ENCODE data around the gene KRT73. TPM values are rescaled to one million over a fixed set of nuclear protein-coding genes. Genes with fewer than 3 reads are reported as not detected.

The KRT73 gene
- total and polyA plus RNA-seq, 9 of the 15 experiments (the other 6 are each of a cell fraction or from before 2014, with no cell fraction given): 0.09 to 0.18 (median 0.13) TPM; not detected in 5

- TF ChIP-seq, protein P1, sequence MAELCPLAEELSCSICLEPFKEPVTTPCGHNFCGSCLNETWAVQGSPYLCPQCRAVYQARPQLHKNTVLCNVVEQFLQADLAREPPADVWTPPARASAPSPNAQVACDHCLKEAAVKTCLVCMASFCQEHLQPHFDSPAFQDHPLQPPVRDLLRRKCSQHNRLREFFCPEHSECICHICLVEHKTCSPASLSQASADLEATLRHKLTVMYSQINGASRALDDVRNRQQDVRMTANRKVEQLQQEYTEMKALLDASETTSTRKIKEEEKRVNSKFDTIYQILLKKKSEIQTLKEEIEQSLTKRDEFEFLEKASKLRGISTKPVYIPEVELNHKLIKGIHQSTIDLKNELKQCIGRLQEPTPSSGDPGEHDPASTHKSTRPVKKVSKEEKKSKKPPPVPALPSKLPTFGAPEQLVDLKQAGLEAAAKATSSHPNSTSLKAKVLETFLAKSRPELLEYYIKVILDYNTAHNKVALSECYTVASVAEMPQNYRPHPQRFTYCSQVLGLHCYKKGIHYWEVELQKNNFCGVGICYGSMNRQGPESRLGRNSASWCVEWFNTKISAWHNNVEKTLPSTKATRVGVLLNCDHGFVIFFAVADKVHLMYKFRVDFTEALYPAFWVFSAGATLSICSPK (IDR thresholded peaks at IDR 0.05; ENCODE audit: borderline replicate concordance): no peak
- TF ChIP-seq MTA3 (IDR thresholded peaks at IDR 0.05; ENCODE audit: borderline replicate concordance) (peak; percentile 50; the same call in 1 of the 2 replicates), ZNF561 (CRISPR knock-in tag; conservative IDR thresholded peaks at IDR 0.05) (no peak), CC2D1A (IDR thresholded peaks at IDR 0.05) (peak; percentile 88), TAL1 (IDR thresholded peaks at IDR 0.05) (peak; percentile 98), DACH1 (IDR thresholded peaks at IDR 0.05; ENCODE audit: partially characterized antibody) (peak; percentile 84), MLLT1 (IDR thresholded peaks at IDR 0.05) (peak in 1 of 2 experiments; percentile 95; a peak in 2 of 4 replicates), TFAP4 (CRISPR knock-in tag; IDR thresholded peaks at IDR 0.05; ENCODE audit: borderline replicate concordance) (peak; percentile 50; the same call in 1 of the 2 replicates), PTBP1 (IDR thresholded peaks at IDR 0.05; ENCODE audit: low read depth, low read length) (no peak), NR4A1 (CRISPR knock-in tag; IDR thresholded peaks at IDR 0.05) (peak; percentile 18; the same call in 1 of the 2 replicates), NR4A1 (tag; IDR thresholded peaks at IDR 0.05) (peak; percentile 58; the same call in 1 of the 2 replicates), XRCC3 (IDR thresholded peaks at IDR 0.05) (no peak), MNT (conservative IDR thresholded peaks at IDR 0.05) (peak in 1 of 2 experiments; percentile 76; a peak in 3 of 4 replicates), SOX6 (IDR thresholded peaks at IDR 0.05) (peak; percentile 95), MEF2D (tag; conservative IDR thresholded peaks at IDR 0.05; ENCODE audit: low read depth) (peak; percentile 86), TAF9B (IDR thresholded peaks at IDR 0.05; ENCODE audit: partially characterized antibody) (no peak), POLR2G (IDR thresholded peaks at IDR 0.05; ENCODE audit: low read depth, low read length) (no peak), FOXK2 (conservative IDR thresholded peaks at IDR 0.05 in 1 of 2, IDR thresholded peaks at IDR 0.05 in 1 of 2; ENCODE audit: low read depth in 2 of 2) (peak; percentile 75 to 77; a peak in 3 of 4 replicates), ZNF644 (tag; IDR thresholded peaks at IDR 0.05; ENCODE audit: low read depth) (peak; percentile 96), ARHGAP35 (IDR thresholded peaks at IDR 0.05; ENCODE audit: partially characterized antibody) (no peak), BRD4 (IDR thresholded peaks at IDR 0.05) (peak; percentile 40; the same call in 1 of the 2 replicates)
- TF ChIP-seq, protein P2, sequence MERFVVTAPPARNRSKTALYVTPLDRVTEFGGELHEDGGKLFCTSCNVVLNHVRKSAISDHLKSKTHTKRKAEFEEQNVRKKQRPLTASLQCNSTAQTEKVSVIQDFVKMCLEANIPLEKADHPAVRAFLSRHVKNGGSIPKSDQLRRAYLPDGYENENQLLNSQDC (CRISPR knock-in tag; IDR thresholded peaks at IDR 0.05): no peak
These were observed 43.9 kb upstream of the KRT73 start (continued) for GRCh38 chr12:52662093-52662917.
